ENCODE results near the gene ADARB2. TPM values are rescaled to one million over a fixed set of nuclear protein-coding genes. Genes with fewer than 3 reads are reported as not detected.

The ADARB2 gene
- polyA plus RNA-seq, 1 of the 3 experiments (the other 2 are of a cell fraction): not detected

- Histone ChIP-seq H3K4me1 (ENCODE audit: control insufficient read depth in 1 of 2, insufficient read depth in 2 of 2, low read depth in 1 of 2, low read length in 1 of 2) (peaks cover 0 to 10% of the 10 kb centered on the region in 2 experiments; a peak in 1 of 4 replicates), H4K20me1 (ENCODE audit: insufficient read depth) (no peaks in the 10 kb centered on the region), H3K9me3 (no peaks in the 10 kb centered on the region), H3K9ac (no peak overlapping the region), H3K79me2 (ENCODE audit: insufficient read depth) (no peaks in the 10 kb centered on the region), H3K36me3 (replicated peaks in 1 of 2; ENCODE audit: control insufficient read depth in 1 of 2, insufficient read depth in 2 of 2, low read length in 1 of 2) (no peaks in the 10 kb centered on the region), H3K27ac (ENCODE audit: low read depth in 2 of 2, low read length in 1 of 2) (no peak overlapping the region), H3K4me2 (no peak overlapping the region), H3K27me3 (ENCODE audit: insufficient read depth) (no peaks in the 10 kb centered on the region), H2AFZ (ENCODE audit: low read depth) (no peak overlapping the region), H3F3A (replicated peaks; ENCODE audit: insufficient read depth) (no peaks in the 10 kb centered on the region), H3K9me2 (no peaks in the 10 kb centered on the region), H3K4me3 (ENCODE audit: low read depth in 2 of 2, low read length in 1 of 2) (no peak overlapping the region)
- ChIA-PET CTCF (no interaction called here), POLR2A (no interaction called here)
- no peak for DNase-seq
- WGBS (ENCODE audit: low lambda C conversion rate): 48% methylated on average over 3 of the region's 16 CpGs
- TF ChIP-seq, protein P1, sequence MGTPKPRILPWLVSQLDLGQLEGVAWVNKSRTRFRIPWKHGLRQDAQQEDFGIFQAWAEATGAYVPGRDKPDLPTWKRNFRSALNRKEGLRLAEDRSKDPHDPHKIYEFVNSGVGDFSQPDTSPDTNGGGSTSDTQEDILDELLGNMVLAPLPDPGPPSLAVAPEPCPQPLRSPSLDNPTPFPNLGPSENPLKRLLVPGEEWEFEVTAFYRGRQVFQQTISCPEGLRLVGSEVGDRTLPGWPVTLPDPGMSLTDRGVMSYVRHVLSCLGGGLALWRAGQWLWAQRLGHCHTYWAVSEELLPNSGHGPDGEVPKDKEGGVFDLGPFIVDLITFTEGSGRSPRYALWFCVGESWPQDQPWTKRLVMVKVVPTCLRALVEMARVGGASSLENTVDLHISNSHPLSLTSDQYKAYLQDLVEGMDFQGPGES (IDR thresholded peaks at IDR 0.05; ENCODE audit: low read depth, low read length): no peak
- TF ChIP-seq EZH2phosphoT487 (IDR thresholded peaks at IDR 0.05; ENCODE audit: borderline replicate concordance, low read depth) (no peak), REST (IDR thresholded peaks at IDR 0.05; ENCODE audit: low read depth, low read length) (no peak), SIN3A (IDR thresholded peaks at IDR 0.05; ENCODE audit: borderline replicate concordance, low read depth, low read length) (no peak), USF1 (IDR thresholded peaks at IDR 0.05; ENCODE audit: borderline replicate concordance, low read depth) (no peak), RFX5 (IDR thresholded peaks at IDR 0.05; ENCODE audit: low read length) (no peak), ELF1 (IDR thresholded peaks at IDR 0.05) (no peak), CTCF (IDR thresholded peaks at IDR 0.05) (no peak), TAF1 (IDR thresholded peaks at IDR 0.05; ENCODE audit: borderline replicate concordance, low read depth, low read length) (no peak), YY1 (IDR thresholded peaks at IDR 0.05; ENCODE audit: low read depth) (no peak), RXRA (IDR thresholded peaks at IDR 0.05; ENCODE audit: borderline replicate concordance, low read depth) (no peak), MEF2A (IDR thresholded peaks at IDR 0.05; ENCODE audit: borderline replicate concordance, low read depth) (no peak), MAX (IDR thresholded peaks at IDR 0.05; ENCODE audit: low read depth) (no peak), NFIC (IDR thresholded peaks at IDR 0.05; ENCODE audit: borderline replicate concordance) (no peak)
- TF ChIP-seq, protein P2, sequence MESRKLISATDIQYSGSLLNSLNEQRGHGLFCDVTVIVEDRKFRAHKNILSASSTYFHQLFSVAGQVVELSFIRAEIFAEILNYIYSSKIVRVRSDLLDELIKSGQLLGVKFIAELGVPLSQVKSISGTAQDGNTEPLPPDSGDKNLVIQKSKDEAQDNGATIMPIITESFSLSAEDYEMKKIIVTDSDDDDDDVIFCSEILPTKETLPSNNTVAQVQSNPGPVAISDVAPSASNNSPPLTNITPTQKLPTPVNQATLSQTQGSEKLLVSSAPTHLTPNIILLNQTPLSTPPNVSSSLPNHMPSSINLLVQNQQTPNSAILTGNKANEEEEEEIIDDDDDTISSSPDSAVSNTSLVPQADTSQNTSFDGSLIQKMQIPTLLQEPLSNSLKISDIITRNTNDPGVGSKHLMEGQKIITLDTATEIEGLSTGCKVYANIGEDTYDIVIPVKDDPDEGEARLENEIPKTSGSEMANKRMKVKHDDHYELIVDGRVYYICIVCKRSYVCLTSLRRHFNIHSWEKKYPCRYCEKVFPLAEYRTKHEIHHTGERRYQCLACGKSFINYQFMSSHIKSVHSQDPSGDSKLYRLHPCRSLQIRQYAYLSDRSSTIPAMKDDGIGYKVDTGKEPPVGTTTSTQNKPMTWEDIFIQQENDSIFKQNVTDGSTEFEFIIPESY (IDR thresholded peaks at IDR 0.05; ENCODE audit: borderline replicate concordance, low read depth): no peak
These were observed 327.9 kb downstream of the ADARB2 start for GRCh38 chr10:1409392-1409791.
